HT1080 (cell line): ENCODE measurements around the gene SLC35F5. TPM values are rescaled to one million over a fixed set of nuclear protein-coding genes. Genes with fewer than 3 reads are reported as not detected.
"Not testable (repeated sequence)": the region's sequence is repeated elsewhere in the genome, so short reads cannot be mapped to it uniquely, and the experiment has no call there.

ENCODE experiments used
- DNase-seq: peaks from one replicate; pipeline ENCODE4 v3.0.0-alpha.2; 2015; ENCODE audit warnings: low read depth
- small RNA-seq: library from RNA; depleted of rRNA; stranded (forward); fragments of <200 nt; gene quantifications from one replicate; pipeline ENCODE3, GENCODE V24; 2014
- total RNA-seq: library from RNA; depleted of rRNA; stranded (reverse); fragments of >200 nt; shearing (Covaris generic); gene quantifications from 2 replicates; pipeline ENCODE4 v1.2.3, GENCODE V29; 2014; rRNA removed

Gene SLC35F5
- total RNA-seq, 1 experiment from 2014 or later: 54.3 TPM

- not testable (repeated sequence) for DNase-seq
Observed at GRCh38 chr2:113698251-113698650, 58.2 kb downstream of the SLC35F5 start.

GRCh38 chr2:113697516-113697915, 58.9 kb downstream of the SLC35F5 start:
- peak; percentile 70 for DNase-seq

- DNase-seq: no peak
Observed at GRCh38 chr2:113694438-113694837, 62.0 kb downstream of the SLC35F5 start.

GRCh38 chr2:113692698-113693428, 63.6 kb downstream of the SLC35F5 start:
- DNase-seq: no peak

- DNase-seq: not testable (repeated sequence)
Observed at GRCh38 chr2:113690871-113691270, 65.6 kb downstream of the SLC35F5 start.

GRCh38 chr2:113686537-113686936, 69.9 kb downstream of the SLC35F5 start:
- DNase-seq: peak; percentile 53

GRCh38 chr2:113685471-113685870, 71.0 kb downstream of the SLC35F5 start:
- peak; percentile 14 for DNase-seq

GRCh38 chr2:113679457-113679856, 77.0 kb downstream of the SLC35F5 start:
- DNase-seq: no peak

- DNase-seq: no peak
Observed at GRCh38 chr2:113677330-113677729, 79.1 kb downstream of the SLC35F5 start.

GRCh38 chr2:113676623-113677266, 79.7 kb downstream of the SLC35F5 start:
- DNase-seq: no peak

GRCh38 chr2:113675875-113676274, 80.6 kb downstream of the SLC35F5 start:
- no peak for DNase-seq

GRCh38 chr2:113672326-113672932, 84.0 kb downstream of the SLC35F5 start:
- no peak for DNase-seq

- not testable (repeated sequence) for DNase-seq
Observed at GRCh38 chr2:113669013-113669412, 87.4 kb downstream of the SLC35F5 start.

GRCh38 chr2:113664761-113665533, 91.5 kb downstream of the SLC35F5 start:
- DNase-seq: not testable (repeated sequence)

GRCh38 chr2:113663285-113664060, 93.0 kb downstream of the SLC35F5 start:
- DNase-seq: not testable (repeated sequence)

Small RNA genes within 50 kb of the gene (small RNA-seq; reads per million reads assigned to genes)
- gene MIR4782 (not detected), gene RNU6-744P (not detected)

Other genes with a start within 250 kb of the SLC35F5 start
- 1.6 and 3.9 TPM in 2 replicates for gene RABL2A, start 129.4 kb downstream of the SLC35F5 start, total RNA-seq
- 293 and 373 TPM in 2 replicates for gene ACTR3, start 133.4 kb upstream of the SLC35F5 start, total RNA-seq